GM20000 (cell line): ENCODE results near the gene ENOX1.
"Not testable (repeated sequence)": the region's sequence is repeated elsewhere in the genome, so short reads cannot be mapped to it uniquely, and the experiment has no call there.

Experiments used
- DNase-seq: peaks from one replicate; pipeline ENCODE4 v3.0.0; 2012; ENCODE audit warnings: low spot score
- TF ChIP-seq, protein P1 (sequence below): IDR thresholded peaks from 2 replicates; pipeline ENCODE4 v1.5.1; 2012; ENCODE audit warnings: mild to moderate bottlenecking, control low read depth; ENCODE audit errors: extremely low read depth, missing control alignments

ENOX1 gene

DNA sequence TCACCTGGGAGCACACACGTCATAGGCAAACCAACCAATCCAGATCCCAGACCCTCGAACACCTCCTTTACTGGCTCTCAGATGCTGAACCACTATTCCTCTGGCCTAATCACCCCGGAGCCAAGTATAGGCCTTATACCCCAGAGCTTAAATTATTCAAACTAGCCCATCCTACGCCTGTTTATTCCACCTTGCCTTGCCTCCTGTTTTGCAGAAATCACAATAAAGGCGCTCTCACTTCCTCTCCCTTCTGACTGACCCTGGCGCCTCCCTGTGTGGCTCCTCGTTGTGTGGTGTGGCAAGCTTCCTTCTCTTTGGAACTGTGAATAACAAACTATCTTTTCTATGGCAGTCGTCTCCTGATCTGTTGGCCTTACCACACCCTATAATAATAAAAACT is 354.9 kb downstream of the ENOX1 start:
- TF ChIP-seq, protein P1, sequence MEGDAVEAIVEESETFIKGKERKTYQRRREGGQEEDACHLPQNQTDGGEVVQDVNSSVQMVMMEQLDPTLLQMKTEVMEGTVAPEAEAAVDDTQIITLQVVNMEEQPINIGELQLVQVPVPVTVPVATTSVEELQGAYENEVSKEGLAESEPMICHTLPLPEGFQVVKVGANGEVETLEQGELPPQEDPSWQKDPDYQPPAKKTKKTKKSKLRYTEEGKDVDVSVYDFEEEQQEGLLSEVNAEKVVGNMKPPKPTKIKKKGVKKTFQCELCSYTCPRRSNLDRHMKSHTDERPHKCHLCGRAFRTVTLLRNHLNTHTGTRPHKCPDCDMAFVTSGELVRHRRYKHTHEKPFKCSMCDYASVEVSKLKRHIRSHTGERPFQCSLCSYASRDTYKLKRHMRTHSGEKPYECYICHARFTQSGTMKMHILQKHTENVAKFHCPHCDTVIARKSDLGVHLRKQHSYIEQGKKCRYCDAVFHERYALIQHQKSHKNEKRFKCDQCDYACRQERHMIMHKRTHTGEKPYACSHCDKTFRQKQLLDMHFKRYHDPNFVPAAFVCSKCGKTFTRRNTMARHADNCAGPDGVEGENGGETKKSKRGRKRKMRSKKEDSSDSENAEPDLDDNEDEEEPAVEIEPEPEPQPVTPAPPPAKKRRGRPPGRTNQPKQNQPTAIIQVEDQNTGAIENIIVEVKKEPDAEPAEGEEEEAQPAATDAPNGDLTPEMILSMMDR: no peak
- DNase-seq: no peak

DNA sequence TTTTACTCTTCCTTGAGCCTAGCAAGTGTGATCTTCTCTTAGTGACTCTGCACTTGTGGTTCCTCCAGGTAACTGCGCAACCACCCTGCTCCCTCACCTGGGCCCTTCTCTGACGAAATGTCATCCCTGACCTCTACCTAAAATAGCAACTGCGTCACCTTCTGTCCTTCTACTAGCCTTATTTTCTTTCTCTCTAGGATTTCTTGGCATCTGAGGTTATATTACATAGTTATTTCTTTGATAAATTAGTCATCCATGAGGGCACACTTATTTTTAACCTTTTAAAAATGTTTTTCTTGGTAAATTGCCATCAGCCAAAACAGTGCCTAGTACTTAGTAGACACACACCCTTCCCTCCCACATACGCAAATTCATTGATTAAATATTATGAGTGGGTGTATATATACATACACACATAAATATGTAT is 355.5 kb downstream of the ENOX1 start:
- TF ChIP-seq, protein P1: no peak
- DNase-seq: no peak

GRCh38 chr13:43428545-43429296 is 358.1 kb downstream of the ENOX1 start:
- TF ChIP-seq, protein P1: no peak
- no peak for DNase-seq

GRCh38 chr13:43426355-43426754 is 360.4 kb downstream of the ENOX1 start:
- TF ChIP-seq, protein P1: no peak
- DNase-seq: no peak

GRCh38 chr13:43425234-43425633 is 361.5 kb downstream of the ENOX1 start:
- DNase-seq: no peak
- TF ChIP-seq, protein P1: no peak

DNA sequence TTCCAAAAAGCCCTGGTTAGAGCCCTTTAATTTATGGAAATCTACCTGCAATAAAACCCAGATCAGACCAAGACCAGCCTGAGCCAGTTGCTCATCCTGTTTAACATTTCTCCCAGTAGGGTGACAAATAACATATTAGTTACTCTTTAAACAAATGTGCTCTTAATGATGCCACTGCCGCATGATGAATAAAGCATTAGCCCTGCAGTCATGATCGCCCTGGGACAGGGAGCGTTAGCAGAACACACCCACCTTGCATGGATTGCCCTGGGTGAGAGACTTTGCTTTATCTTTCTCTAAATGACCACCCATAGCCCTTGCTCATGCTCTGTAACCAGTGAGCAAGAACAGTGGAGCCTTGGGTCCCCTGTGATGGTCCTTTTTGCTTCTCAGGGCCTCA is 362.4 kb downstream of the ENOX1 start:
- TF ChIP-seq, protein P1: no peak
- no peak for DNase-seq

GRCh38 chr13:43422116-43422515 is 364.7 kb downstream of the ENOX1 start:
- TF ChIP-seq, protein P1: no peak
- no peak for DNase-seq

GRCh38 chr13:43416842-43417241 is 369.9 kb downstream of the ENOX1 start:
- not testable (repeated sequence) for DNase-seq

- DNase-seq: not testable (repeated sequence)
Observed at GRCh38 chr13:43416408-43416807, 370.4 kb downstream of the ENOX1 start.

DNA sequence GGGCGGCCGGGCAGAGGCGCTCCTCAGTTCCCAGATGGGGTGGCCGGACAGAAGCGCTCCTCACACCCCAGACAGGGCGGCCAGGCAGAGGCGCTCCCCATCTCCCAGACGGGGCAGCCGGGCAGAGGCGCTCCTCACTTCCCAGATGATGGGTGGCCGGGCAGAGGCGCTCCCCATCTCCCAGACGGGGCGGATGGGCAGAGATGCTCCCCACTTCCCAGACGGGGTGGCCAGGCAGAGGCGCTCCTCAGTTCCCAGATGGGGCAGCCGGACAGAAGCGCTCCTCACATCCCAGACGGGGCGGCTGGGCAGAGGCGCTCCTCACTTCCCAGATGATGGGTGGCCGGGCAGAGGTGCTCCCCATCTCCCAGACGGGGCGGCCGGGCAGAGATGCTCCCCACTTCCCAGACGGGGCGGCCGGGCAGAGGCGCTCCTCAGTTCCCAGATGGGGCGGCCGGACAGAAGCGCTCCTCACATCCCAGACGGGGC is 370.8 kb downstream of the ENOX1 start:
- not testable (repeated sequence) for DNase-seq
